Stimulated activated CD4-positive, alpha-beta T cell treated with anti-CD3 and anti-CD28 coated beads, Interleukin-4, amount 100 ng/mL, for 24 hours (primary cell): ENCODE results near the gene PPP4R1.

ENCODE experiments used
- DNase-seq: peaks from one replicate; pipeline ENCODE4 v3.0.0-alpha.2; 2020

PPP4R1 gene

GRCh38 chr18:9581667-9582066 lies 32.7 kb downstream of the PPP4R1 start:
- no peak for DNase-seq

GRCh38 chr18:9578306-9578705 lies 36.1 kb downstream of the PPP4R1 start:
- no peak for DNase-seq

- DNase-seq = no peak
These were observed 37.0 kb downstream of the PPP4R1 start for GRCh38 chr18:9577361-9577760.

GRCh38 chr18:9575558-9575957 lies 38.8 kb downstream of the PPP4R1 start:
- peak; percentile 4 for DNase-seq

- no peak for DNase-seq
These were observed 39.8 kb downstream of the PPP4R1 start for GRCh38 chr18:9574473-9575115.

- DNase-seq = no peak
These were observed 42.8 kb downstream of the PPP4R1 start for GRCh38 chr18:9571546-9571945.

GRCh38 chr18:9570255-9570654 lies 44.1 kb downstream of the PPP4R1 start:
- no peak for DNase-seq

- no peak for DNase-seq
These were observed 45.2 kb downstream of the PPP4R1 start for GRCh38 chr18:9569178-9569577.

DNA sequence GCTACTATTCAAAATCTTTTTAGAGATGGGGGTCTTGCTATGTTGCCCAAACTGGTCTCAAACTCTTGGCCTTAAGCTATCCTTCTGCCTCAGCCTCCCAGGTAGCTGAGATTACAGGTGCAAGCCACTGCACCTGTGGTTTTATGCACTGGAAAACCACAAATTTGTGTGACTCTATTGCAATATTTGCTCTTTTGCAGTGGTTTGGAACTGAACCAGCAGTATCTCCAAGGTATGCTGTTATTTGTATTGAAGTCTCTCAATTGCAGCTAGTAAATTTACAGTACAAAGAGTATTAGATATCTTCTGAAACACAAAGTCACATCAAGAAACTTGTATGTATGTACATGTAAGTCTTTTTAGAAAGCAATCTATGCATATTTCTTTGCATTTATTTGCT lies 46.2 kb downstream of the PPP4R1 start:
- DNase-seq = no peak

DNA sequence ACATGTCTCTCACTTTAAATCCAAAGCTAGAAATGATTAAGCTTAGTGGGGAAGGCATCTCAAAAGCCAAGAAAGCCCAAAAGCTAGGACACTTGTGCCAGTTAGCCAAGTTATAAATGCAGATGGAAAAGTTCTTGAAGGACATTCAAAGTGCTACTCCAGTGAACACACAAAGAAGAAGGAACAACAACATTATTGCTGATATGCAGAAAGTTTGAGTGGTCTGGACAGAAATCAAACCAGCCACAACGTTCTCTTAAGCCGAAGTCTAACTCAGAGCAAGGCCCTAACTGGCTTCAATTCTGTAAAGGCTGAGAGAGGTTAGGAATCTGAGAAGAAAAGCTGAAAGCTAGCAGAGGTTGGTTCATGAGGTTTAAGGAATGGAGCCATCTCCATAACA lies 49.0 kb downstream of the PPP4R1 start:
- DNase-seq = no peak

- DNase-seq = no peak
These were observed 51.0 kb downstream of the PPP4R1 start for GRCh38 chr18:9563331-9563730.

DNA sequence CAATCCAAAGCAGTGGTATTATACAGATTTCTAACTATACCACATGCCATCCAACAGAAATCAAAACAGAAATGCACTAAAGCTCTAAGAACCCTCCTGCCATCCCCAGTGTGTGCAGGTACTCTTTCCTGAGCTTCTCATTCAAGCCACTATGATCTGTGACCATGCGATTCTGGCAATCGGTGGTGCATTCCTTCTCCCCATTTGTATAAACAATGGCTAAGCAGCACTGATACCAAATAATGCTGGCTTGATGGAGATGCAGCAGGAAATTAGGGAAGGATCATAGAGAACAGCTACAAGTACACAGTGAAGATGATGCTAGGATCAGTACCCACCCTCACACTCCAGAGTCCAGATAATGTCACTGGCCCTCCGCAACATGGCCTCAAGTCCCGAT lies 51.8 kb downstream of the PPP4R1 start:
- DNase-seq = no peak

- DNase-seq = no peak
These were observed 52.6 kb downstream of the PPP4R1 start for GRCh38 chr18:9561759-9562158.

DNA sequence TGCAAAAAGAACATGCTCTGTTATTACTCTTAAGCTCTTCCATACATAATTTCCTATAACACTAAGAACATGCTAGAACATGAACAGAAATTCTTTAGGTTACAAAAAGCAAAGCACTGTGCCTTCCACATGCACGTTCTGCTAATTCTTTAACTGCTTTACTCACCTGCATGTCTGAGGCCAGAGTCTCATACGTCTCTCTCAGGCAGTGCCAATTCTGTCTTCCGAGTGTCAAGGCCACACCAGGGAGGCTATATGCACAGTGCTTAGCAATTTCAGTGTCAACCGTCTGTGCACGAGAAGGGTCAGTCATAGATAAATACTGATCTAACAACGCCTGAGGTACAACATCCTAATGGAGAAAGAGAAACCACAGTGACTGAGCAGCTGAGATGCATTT lies 55.1 kb downstream of the PPP4R1 start:
- DNase-seq = no peak

DNA sequence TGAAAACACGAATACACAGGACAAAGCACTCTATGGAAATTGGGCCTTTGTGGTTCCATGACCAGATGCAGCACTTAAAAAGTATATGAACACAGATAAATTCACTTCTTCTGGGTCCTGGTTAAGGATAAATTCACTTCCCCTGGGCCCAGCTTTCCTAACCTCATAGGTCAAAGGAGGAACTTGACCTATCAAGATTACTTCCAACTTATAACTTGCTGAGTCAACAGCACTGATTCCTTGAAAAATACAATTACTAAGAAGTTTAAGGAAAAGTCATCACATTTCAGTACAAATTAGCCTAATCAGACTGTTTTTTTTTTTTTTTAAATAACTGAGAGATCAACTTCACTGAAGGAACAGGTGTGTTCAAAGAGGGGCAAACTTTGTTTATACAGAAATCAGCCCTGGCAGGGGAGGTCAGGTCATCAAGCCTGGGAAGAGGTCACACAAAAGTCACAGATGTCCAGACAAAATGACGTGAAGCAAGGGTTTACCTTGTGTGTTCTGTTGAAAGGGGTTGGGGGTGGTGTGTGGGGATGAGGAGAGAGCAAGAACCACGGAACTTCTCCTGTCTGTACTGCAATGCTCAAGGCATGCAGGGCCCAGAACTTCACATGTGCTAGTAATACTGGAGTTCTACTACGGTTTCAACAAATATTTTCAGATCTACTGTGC lies 55.8 kb downstream of the PPP4R1 start:
- no peak for DNase-seq

- no peak for DNase-seq
These were observed 57.0 kb downstream of the PPP4R1 start for GRCh38 chr18:9557250-9557943.

- no peak for DNase-seq
These were observed 61.7 kb downstream of the PPP4R1 start for GRCh38 chr18:9552616-9553015.

GRCh38 chr18:9552191-9552590 lies 62.2 kb downstream of the PPP4R1 start:
- DNase-seq = no peak

GRCh38 chr18:9550429-9550828 lies 63.9 kb downstream of the PPP4R1 start:
- DNase-seq = no peak

DNA sequence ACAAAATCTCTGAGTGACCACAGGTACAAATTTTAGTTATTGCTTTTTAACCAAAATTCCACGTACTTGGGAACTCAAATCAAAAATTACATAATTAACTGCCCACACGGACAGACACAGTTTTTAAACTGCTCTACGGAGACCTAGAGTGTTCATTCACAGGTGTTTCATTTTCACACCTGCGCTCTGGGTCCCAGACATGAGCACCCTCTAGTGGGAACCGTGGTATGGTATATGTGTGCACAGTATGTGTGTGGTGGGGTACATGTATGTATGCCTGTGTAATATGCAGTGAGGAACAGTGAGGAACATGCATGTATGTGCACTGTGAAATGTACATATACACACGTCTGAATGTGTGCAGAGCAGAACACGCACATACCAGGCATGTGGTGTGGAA lies 65.0 kb downstream of the PPP4R1 start:
- DNase-seq = no peak

DNA sequence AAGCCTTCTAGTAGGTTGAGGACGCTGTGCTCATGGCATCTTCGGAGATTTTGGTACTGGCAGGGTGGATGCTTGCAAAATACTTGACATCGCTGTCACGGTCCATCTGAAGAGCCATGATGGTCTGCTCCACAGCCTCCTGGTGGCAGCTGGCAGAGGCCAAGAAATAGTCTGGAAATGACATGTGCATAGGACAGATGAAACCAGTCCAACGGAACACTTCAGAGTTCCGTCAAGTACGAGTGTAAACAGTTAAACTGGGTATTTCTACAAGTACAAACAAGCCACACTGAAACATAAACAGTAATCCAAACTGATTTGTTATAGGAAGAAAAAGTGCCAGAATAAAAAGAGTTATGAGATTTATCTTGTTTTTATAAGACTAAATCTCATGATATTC lies 66.6 kb downstream of the PPP4R1 start:
- DNase-seq = no peak

DNA sequence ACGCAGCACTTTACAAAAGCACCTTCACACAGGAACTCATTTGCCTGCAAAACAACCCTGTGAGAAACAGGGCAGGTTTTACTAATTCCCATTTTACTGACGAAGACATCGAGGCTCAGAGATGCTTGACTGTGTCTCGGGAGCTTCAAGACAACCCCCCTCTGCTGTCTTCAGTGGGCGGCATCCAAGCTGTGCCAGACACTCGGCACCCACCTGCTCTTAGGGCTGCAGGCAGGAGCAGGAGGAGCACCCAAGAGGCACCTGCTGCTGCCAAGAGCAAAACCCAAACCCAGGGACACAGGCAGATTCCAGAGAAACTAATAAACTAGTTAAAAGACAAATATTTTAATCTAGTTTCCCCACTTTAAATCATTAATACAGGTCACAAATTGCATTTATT lies 67.9 kb downstream of the PPP4R1 start:
- DNase-seq = no peak

DNA sequence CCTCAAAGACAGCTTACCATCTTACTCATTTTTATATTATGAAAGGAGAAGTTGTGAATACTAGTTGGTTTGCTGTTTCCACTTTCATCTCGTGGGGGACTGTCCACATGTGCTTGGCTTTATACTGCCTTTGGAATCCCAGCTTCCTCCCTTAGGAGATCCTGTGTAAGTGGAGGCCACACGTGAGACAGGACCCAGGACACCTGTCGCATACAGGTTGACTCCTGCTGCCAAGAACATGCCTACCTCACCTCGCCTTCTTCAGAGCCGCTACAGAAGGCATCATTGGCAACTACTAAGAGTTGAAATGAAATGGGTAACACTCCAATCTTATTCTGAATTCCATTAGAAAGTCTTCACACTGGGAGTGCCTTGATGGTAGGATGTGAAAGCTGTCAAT lies 69.3 kb downstream of the PPP4R1 start:
- no peak for DNase-seq

DNA sequence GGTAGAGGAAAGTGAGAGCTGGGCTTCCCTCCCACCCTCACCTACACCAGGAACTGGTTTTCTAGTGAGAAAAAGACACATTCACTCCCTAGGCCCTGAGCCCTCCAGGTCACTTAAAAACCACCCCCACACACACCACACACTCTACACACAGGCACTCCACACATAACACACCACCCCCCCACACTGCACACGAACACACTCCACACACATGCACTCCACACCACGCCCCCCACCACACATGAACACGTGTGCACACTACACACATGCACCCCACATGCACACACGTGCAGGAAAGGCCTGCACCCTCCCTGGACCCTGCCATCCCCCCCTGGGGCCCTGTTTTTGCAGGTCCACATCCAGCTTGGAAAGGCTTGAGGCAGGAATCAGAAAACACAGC lies 71.4 kb downstream of the PPP4R1 start:
- DNase-seq = no peak
